ENCODE measurements around the gene DPF3.
A peak's percentile ranks its signal among the peaks of the same experiment; 100 is the strongest.

Gene DPF3

DNA sequence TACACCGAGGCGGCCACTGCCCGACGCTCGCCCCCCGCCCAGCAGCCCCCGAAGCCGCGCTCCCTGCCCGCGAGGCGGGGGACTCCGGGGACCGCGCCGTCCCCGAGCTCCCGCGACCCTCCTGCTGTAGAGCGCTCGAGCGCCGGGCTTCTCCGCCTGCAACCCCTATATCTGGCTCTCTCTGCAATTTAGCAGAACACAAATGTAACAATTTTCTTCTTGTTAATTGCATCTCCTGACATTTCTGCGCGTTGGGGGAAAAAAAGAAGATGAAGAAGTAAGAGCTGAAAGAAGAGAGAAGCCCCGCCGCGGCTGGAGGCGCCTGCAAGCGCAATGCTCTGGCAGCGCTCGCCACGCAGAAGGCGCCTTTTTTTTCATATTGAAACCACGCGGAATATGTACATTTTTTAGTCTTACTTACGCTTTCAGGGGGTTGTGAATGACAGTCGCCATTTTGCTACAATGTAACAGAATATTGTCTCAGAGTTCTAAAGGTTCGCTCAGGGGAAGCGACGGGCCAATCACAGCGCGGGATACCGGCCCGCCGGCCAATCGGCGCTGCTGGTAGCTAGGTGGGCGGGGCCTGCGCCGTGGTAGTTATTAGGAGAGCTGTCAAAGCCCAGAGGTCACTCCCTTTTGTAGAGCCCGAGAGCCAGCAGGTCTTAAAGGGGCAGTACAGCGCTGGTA lies at the start of gene DPF3:
Gene DPF3 (minus strand): TSS at position 466 of the 687 bp plus-strand sequence. CDS start 13 bp downstream, at position 453.
- Histone ChIP-seq H3K9ac (ENCODE audit: low read length) (peak within 1 kb of the TSS; percentile 79), H3K36me3 (ENCODE audit: control insufficient read depth, insufficient read depth, low read length, severe bottlenecking) (no peaks in the 10 kb centered on the region), H3K27me3 (replicated peaks; ENCODE audit: control insufficient read depth, insufficient read depth, low read length) (no peaks in the 10 kb centered on the region), H3K4me1 (ENCODE audit: control insufficient read depth, insufficient read depth, low read length) (peaks cover 19% of the 10 kb centered on the region), H3K9me3 (ENCODE audit: control insufficient read depth, low read length) (no peaks in the 10 kb centered on the region), H3K4me3 (ENCODE audit: low read length) (peak within 1 kb of the TSS; percentile 98)
- DNase-seq (ENCODE audit: low read depth): peak; percentile 99

DNA sequence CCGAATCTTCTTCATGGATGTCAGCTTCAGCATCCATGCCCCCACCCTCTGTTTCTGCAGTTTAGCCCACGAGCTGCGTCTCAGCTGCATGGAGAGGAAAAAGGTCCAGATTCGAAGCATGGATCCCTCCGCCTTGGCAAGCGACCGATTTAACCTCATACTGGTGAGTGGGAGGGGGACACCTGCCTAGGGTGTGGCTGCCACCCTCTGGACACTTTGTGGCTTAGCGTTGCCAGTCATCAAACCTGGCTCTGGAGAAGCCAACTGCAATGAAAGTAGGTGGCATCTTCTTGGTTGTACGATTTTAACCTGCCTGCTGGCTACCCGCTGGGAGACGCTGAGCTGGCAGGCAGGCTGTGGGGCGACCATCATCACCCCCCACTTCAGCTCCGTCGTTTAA lies 49.0 kb upstream of the DPF3 start:
- Histone ChIP-seq H3K4me3 (ENCODE audit: low read length) (no peak overlapping the region), H3K36me3 (ENCODE audit: control insufficient read depth, insufficient read depth, low read length, severe bottlenecking) (peaks cover 81% of the 10 kb centered on the region), H3K4me1 (ENCODE audit: control insufficient read depth, insufficient read depth, low read length) (no peaks in the 10 kb centered on the region), H3K27me3 (replicated peaks; ENCODE audit: control insufficient read depth, insufficient read depth, low read length) (no peaks in the 10 kb centered on the region), H3K9ac (ENCODE audit: low read length) (no peak overlapping the region), H3K9me3 (ENCODE audit: control insufficient read depth, low read length) (no peaks in the 10 kb centered on the region)
- no peak for DNase-seq (ENCODE audit: low read depth)

DNA sequence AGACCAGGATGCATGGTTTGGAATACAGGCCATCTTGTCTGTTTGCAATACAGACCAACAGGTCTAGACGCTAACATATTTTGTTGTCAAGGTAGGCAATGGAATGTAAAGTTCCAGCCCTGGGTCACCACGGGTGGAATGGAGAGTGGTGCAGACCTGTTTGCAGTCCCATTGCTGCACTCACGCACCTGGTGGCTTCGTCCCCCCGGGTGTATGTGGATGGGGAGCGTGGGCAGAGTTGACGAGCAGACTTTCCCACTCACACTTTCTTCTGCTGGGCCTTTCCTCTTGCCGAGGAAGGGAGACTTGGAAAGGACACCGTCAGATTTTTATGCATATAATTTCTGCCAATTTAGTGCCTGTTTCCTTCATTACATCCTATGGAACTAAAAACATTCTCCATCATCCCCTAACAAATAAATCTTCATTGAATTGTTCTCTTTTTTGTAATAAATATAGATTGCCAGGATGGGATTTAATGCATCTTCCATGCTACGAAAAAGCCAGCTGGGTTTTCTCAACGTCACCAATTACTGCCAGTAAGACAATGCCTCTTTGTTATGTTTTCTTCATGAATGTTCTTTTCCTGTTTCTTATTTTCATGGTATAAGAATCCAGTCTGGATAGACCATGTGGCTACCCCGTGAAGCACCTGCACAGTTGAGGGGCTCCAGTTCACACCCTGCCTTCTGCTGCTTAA lies 47.5 kb upstream of the DPF3 start:
- H3K9me3 ChIP-seq (ENCODE audit: control insufficient read depth, low read length): no peaks in the 10 kb centered on the region
- peaks cover 69% of the 10 kb centered on the region for H3K36me3 ChIP-seq (ENCODE audit: control insufficient read depth, insufficient read depth, low read length, severe bottlenecking)
- no peaks in the 10 kb centered on the region for H3K27me3 ChIP-seq (replicated peaks; ENCODE audit: control insufficient read depth, insufficient read depth, low read length)
- DNase-seq (ENCODE audit: low read depth): no peak
- no peak overlapping the region for H3K9ac ChIP-seq (ENCODE audit: low read length)
- H3K4me1 ChIP-seq (ENCODE audit: control insufficient read depth, insufficient read depth, low read length): no peaks in the 10 kb centered on the region
- no peak overlapping the region for H3K4me3 ChIP-seq (ENCODE audit: low read length)

DNA sequence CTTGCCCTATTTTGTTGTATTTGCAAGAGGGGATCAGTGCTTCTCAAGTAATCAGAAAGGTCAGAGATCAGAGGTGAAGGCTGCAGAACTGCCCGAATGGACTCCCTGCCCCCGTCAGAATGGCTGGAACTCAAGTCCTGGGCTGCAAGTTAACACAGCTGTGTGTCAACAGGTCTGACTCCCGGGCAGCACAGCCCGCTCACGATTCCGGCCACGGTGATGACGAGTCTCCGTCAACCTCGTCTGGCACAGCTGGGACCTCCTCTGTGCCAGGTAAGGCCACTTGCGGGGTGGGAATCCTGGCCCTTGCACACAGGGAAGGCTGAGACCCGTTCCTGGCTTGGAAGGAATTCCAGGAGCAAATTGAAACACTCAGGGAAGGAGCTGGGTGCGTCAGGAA lies 45.7 kb upstream of the DPF3 start:
- Histone ChIP-seq H3K9ac (ENCODE audit: low read length) (no peak overlapping the region), H3K4me3 (ENCODE audit: low read length) (no peak overlapping the region), H3K27me3 (replicated peaks; ENCODE audit: control insufficient read depth, insufficient read depth, low read length) (no peaks in the 10 kb centered on the region), H3K36me3 (ENCODE audit: control insufficient read depth, insufficient read depth, low read length, severe bottlenecking) (peaks cover 60% of the 10 kb centered on the region), H3K4me1 (ENCODE audit: control insufficient read depth, insufficient read depth, low read length) (no peaks in the 10 kb centered on the region), H3K9me3 (ENCODE audit: control insufficient read depth, low read length) (no peaks in the 10 kb centered on the region)
- no peak for DNase-seq (ENCODE audit: low read depth)

DNA sequence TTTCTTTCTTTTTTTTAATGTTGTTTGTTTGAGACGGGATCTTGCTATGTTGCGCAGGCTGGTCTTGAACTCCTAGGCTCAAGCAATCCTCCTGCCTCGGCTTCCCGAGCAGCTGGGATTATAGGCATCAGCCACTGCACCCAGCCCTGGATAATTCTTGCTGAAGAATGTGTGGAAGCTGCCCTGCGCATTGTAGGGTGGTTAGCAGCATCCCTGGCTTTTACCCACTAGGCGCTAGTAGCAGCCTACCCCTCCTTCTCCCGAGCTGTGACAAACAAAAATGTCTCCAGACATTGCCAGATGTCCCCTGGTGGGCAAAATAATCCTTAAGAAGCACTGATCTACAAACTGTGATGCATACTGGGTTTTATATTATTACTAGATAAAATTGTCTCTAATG lies 39.0 kb upstream of the DPF3 start:
- H3K4me1 ChIP-seq (ENCODE audit: control insufficient read depth, insufficient read depth, low read length): peaks cover 5% of the 10 kb centered on the region
- H3K27me3 ChIP-seq (replicated peaks; ENCODE audit: control insufficient read depth, insufficient read depth, low read length): no peaks in the 10 kb centered on the region
- no peak overlapping the region for H3K9ac ChIP-seq (ENCODE audit: low read length)
- H3K36me3 ChIP-seq (ENCODE audit: control insufficient read depth, insufficient read depth, low read length, severe bottlenecking): peaks cover 2% of the 10 kb centered on the region
- H3K9me3 ChIP-seq (ENCODE audit: control insufficient read depth, low read length): no peaks in the 10 kb centered on the region
- no peak for DNase-seq (ENCODE audit: low read depth)
- H3K4me3 ChIP-seq (ENCODE audit: low read length): no peak overlapping the region

DNA sequence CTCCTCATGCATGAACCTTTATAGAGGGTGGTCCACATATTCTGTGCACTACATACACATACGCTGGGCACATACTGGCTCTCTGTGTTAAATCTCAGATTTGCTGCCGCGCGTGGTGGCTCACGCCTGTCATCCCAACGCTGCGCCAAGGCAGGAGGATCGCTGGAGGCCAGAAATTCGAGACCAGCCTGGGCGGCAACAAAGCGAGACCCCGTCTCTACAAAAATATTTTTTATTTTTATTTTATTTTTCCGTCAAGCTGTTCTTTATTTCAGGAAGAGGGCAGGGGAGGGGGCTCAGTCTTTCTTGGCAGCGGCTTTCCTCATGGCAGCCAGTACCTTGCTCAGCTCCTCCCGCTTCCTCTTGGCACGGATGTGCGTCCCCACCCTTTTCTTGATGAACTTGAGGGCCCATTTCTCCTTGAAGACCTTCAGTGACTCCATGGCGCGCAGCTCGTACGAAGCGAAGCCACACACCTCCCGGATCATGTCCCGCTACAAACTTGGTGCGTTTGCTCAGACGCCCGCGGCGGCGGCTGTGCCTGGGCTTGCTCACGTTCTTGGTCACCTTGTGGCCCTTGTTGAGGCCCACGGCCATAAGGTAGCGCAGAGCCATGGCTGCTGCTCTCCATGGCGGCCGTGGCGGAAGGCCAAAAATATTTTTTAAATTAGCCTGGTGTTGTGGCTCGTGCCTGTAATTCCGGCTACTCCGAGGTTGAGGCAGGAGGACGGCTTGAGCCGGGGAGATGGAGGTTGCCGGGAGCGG lies 35.6 kb upstream of the DPF3 start:
- Histone ChIP-seq H3K27me3 (replicated peaks; ENCODE audit: control insufficient read depth, insufficient read depth, low read length) (no peaks in the 10 kb centered on the region), H3K9ac (ENCODE audit: low read length) (no peak overlapping the region), H3K4me3 (ENCODE audit: low read length) (no peak overlapping the region), H3K4me1 (ENCODE audit: control insufficient read depth, insufficient read depth, low read length) (peaks cover 16% of the 10 kb centered on the region), H3K36me3 (ENCODE audit: control insufficient read depth, insufficient read depth, low read length, severe bottlenecking) (no peaks in the 10 kb centered on the region), H3K9me3 (ENCODE audit: control insufficient read depth, low read length) (no peaks in the 10 kb centered on the region)
- no peak for DNase-seq (ENCODE audit: low read depth)

DNA sequence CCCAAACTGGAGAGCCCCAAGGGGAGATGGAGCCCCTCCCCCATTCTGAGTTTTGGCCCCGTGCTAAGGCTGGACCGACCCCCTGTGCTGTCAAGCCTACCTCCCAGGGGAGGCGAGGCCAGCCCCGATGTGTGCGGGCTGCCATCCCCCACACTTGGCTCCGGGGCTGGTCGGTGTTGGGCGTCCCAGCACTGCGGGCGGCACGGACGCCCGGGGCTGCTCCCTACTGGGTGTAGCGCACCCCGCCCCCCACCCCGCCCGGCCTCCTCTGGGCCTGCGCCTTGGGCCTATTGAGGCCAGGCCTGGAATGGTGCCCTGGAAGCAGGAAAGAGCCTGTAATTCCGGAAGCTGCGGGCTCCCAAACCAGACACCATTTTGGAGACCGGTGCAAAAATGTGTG lies 35.0 kb upstream of the DPF3 start:
- H3K4me1 ChIP-seq (ENCODE audit: control insufficient read depth, insufficient read depth, low read length): peaks cover 16% of the 10 kb centered on the region
- DNase-seq (ENCODE audit: low read depth): no peak
- H3K27me3 ChIP-seq (replicated peaks; ENCODE audit: control insufficient read depth, insufficient read depth, low read length): no peaks in the 10 kb centered on the region
- no peaks in the 10 kb centered on the region for H3K9me3 ChIP-seq (ENCODE audit: control insufficient read depth, low read length)
- no peaks in the 10 kb centered on the region for H3K36me3 ChIP-seq (ENCODE audit: control insufficient read depth, insufficient read depth, low read length, severe bottlenecking)
- H3K4me3 ChIP-seq (ENCODE audit: low read length): no peak overlapping the region
- no peak overlapping the region for H3K9ac ChIP-seq (ENCODE audit: low read length)

DNA sequence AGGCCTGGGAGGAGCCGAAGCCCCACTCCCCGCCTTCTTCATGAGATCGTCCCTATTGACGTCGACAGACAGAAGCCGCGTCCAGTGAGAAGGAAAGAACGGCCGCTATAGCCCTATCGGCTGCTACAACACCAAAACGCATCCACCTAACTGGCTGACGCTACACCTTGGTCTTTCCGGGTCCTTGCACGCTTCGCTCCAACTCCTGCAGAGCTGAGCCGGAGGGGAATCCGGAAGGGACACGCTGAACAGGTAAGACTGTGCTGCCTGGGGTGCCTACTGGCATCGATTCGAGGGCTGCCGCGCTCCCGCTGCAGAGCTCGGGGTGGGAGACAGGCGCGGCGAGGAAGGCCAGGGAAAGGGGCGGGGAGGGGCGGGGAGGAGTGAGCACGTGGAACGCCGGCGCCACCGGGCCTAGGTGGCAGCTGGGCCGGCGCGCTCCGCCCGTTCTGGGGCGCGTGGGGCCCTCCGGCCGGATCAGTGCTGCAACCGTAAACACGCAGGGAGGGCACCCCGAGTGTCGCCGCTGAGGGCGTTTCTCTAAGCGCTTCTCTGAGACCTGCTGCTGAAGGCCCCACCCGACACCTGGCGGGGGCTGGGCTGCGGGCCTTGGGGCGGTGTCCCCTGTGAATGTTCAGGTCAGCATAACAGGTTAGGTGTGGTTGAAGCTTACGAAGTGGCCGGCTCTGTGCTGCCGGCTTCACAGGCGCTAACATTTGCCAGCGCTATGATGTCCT lies 32.6 kb upstream of the DPF3 start, which contains the start of gene DCAF4:
Gene DCAF4 (plus strand): TSS at position 173 of the 737 bp plus-strand sequence. CDS start 11,515 bp downstream, outside the sequence.
- no peaks in the 10 kb centered on the region for H3K27me3 ChIP-seq (replicated peaks; ENCODE audit: control insufficient read depth, insufficient read depth, low read length)
- H3K9ac ChIP-seq (ENCODE audit: low read length): peak within 1 kb of the TSS; percentile 86
- peak within 1 kb of the TSS; percentile 87 for H3K4me3 ChIP-seq (ENCODE audit: low read length)
- no peaks in the 10 kb centered on the region for H3K9me3 ChIP-seq (ENCODE audit: control insufficient read depth, low read length)
- H3K36me3 ChIP-seq (ENCODE audit: control insufficient read depth, insufficient read depth, low read length, severe bottlenecking): no peaks in the 10 kb centered on the region
- H3K4me1 ChIP-seq (ENCODE audit: control insufficient read depth, insufficient read depth, low read length): peaks cover 16% of the 10 kb centered on the region
- peak; percentile 99 for DNase-seq (ENCODE audit: low read depth)

DNA sequence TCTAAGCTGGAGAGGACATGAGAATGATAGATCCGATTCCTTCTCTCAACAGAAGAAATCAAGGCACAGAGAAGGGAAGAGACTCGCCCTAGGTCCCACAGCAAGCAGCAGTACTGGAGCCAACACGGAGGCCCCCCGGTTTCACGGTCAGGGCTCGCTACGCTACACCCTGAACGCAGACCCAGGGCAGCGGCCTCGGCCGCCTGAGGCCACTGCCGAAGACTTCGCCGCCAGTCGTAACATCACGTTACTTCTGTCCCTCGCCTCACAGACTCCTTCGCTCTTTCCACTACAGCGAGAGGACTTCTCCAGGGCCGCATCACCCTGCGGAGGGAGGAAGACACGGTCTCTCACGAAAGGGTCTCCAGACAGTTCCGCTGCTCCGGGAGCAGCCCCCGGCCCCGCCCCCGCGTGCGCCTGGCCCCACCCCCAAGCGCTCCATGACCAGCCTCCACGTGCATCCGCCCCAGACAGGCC lies 32.0 kb upstream of the DPF3 start:
- Histone ChIP-seq H3K9me3 (ENCODE audit: control insufficient read depth, low read length) (no peaks in the 10 kb centered on the region), H3K9ac (ENCODE audit: low read length) (peak overlapping the region; percentile 82)

DNA sequence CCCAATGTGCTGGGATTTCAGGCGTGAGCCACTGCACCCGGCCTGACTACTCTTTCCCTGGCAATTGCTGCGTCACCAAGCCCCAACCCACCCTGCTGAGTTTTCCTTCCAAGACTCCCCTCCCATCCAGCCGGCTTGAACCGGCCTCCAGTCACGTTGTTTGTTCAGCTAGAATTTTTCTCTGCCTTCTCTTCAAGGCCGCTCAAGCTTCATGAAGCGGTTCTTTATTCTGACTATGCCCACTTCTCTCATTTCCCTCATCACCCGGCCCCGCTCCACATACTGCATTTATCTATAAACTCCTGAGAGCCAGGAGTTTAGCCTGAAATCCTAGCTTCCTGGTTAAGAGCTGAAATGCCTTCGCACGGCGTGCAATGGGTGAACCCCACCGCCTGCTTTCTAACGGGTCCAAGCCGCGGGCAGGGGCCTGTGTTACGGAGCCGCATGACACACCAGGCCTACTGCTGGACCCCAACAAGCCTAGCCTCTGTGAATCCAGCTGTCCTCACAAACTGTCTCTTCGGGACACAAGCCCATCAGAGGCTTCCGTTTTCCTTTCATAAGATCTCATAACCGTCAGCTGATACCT lies 31.4 kb upstream of the DPF3 start:
- peaks cover 10% of the 10 kb centered on the region for H3K4me1 ChIP-seq (ENCODE audit: control insufficient read depth, insufficient read depth, low read length)
- H3K27me3 ChIP-seq (replicated peaks; ENCODE audit: control insufficient read depth, insufficient read depth, low read length): no peaks in the 10 kb centered on the region
- peak overlapping the region; percentile 82 for H3K9ac ChIP-seq (ENCODE audit: low read length)
- H3K36me3 ChIP-seq (ENCODE audit: control insufficient read depth, insufficient read depth, low read length, severe bottlenecking): no peaks in the 10 kb centered on the region
- H3K4me3 ChIP-seq (ENCODE audit: low read length): peak overlapping the region; percentile 87
- no peak for DNase-seq (ENCODE audit: low read depth)
- no peaks in the 10 kb centered on the region for H3K9me3 ChIP-seq (ENCODE audit: control insufficient read depth, low read length)

More for the DNA sequence above, 32.0 kb upstream of the DPF3 start:
- Histone ChIP-seq H3K4me1 (ENCODE audit: control insufficient read depth, insufficient read depth, low read length) (peaks cover 13% of the 10 kb centered on the region), H3K4me3 (ENCODE audit: low read length) (peak overlapping the region; percentile 87), H3K27me3 (replicated peaks; ENCODE audit: control insufficient read depth, insufficient read depth, low read length) (no peaks in the 10 kb centered on the region), H3K36me3 (ENCODE audit: control insufficient read depth, insufficient read depth, low read length, severe bottlenecking) (no peaks in the 10 kb centered on the region)
- no peak for DNase-seq (ENCODE audit: low read depth)
